Chondrocyte (in vitro differentiated cells): Measurements from ENCODE around the gene MGST3. TPM values are rescaled to one million over a fixed set of nuclear protein-coding genes. Genes with fewer than 3 reads are reported as not detected.
A peak's percentile ranks its signal among the peaks of the same experiment; 100 is the strongest.

Experiments
- DNase-seq: peaks from one replicate; pipeline ENCODE4 v3.0.0; 2021; ENCODE audit warnings: mixed read lengths, low spot score
- H3K27ac Mint-ChIP-seq: one replicate; pipeline ENCODE4 v1.8.0; 2021; ENCODE audit warnings: mild to moderate bottlenecking, moderate library complexity, mixed read lengths; ENCODE audit not compliant: unreplicated experiment
- H3K27me3 Mint-ChIP-seq: 2 replicates; pipeline ENCODE4 v1.8.0; 2021; ENCODE audit warnings: low read depth, mixed read lengths
- H3K36me3 Mint-ChIP-seq: 2 replicates; pipeline ENCODE4 v1.8.0; 2021; ENCODE audit warnings: low read depth, mixed read lengths
- H3K4me1 Mint-ChIP-seq: 2 replicates; pipeline ENCODE4 v1.8.0; 2021; ENCODE audit warnings: low read depth, mild to moderate bottlenecking, mixed read lengths
- H3K4me3 Mint-ChIP-seq: one replicate; pipeline ENCODE4 v1.8.0; 2021; ENCODE audit warnings: mild to moderate bottlenecking, moderate library complexity, mixed read lengths; ENCODE audit not compliant: unreplicated experiment
- H3K9me3 Mint-ChIP-seq: 2 replicates; pipeline ENCODE4 v1.8.0; 2021; ENCODE audit warnings: low read depth, mixed read lengths
- total RNA-seq: library from RNA; stranded (reverse); gene quantifications from 3 replicates; pipeline ENCODE4 v1.2.1, GENCODE V29; 2021
- TF ChIP-seq, protein P1 (sequence below): fragments of 200-600 bp; sonication (generic); IDR thresholded peaks from 2 replicates; pipeline ENCODE4 v1.5.0; 2021; ENCODE audit warnings: antibody characterized with exemption, mild to moderate bottlenecking, moderate library complexity

MGST3 gene
- total RNA-seq, 1 donor from 2014 or later = 165 TPM

DNA sequence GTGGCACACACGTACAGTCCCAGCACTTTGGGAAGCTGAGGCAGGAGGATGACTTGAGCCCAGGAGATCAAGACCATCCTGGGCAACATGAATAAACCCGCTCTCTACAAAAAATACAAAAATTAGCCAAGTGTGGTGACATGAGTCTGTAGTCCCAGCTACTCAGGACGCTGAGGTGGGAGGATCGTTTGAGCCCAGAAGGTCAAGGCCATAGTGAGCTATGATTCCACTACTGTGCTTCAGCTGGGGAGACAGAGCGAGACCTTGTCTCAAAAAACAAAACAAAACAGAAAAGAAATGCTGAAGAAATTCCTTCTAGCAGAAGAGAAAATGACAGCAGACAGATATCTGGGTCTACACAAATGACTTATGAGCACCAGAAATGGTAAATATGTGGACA, 57.0 kb downstream of the MGST3 start:
- Mint-ChIP-seq H3K9me3 (peaks cover 9% of the 10 kb centered on the region), H3K27me3 (no peaks in the 10 kb centered on the region), H3K27ac (no peak overlapping the region), H3K4me3 (no peak overlapping the region), H3K4me1 (peaks cover 8% of the 10 kb centered on the region), H3K36me3 (peaks cover 28% of the 10 kb centered on the region)
- TF ChIP-seq, protein P1, sequence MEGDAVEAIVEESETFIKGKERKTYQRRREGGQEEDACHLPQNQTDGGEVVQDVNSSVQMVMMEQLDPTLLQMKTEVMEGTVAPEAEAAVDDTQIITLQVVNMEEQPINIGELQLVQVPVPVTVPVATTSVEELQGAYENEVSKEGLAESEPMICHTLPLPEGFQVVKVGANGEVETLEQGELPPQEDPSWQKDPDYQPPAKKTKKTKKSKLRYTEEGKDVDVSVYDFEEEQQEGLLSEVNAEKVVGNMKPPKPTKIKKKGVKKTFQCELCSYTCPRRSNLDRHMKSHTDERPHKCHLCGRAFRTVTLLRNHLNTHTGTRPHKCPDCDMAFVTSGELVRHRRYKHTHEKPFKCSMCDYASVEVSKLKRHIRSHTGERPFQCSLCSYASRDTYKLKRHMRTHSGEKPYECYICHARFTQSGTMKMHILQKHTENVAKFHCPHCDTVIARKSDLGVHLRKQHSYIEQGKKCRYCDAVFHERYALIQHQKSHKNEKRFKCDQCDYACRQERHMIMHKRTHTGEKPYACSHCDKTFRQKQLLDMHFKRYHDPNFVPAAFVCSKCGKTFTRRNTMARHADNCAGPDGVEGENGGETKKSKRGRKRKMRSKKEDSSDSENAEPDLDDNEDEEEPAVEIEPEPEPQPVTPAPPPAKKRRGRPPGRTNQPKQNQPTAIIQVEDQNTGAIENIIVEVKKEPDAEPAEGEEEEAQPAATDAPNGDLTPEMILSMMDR = no peak
- no peak for DNase-seq

DNA sequence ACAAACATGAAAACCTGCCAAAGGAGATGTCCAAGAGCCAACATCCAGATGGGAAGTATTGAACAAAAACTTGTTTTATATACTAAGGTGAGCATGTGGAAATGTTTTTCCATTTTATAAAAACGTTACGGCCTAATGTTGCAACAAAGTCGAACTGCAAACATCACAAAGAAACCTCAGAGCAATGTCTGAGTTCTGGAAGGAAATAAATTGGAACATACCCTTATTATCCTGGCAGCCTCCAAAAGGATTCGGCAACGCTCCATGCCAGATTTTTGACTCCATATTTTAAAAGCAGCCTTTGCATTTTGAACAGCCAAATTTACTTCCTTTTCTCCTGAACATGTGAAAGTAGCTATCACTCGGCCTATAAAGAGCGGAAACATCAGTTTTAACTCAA, 64.0 kb downstream of the MGST3 start:
- Mint-ChIP-seq H3K36me3 (peaks cover 16% of the 10 kb centered on the region), H3K4me1 (peaks cover 25% of the 10 kb centered on the region), H3K27me3 (no peaks in the 10 kb centered on the region), H3K27ac (no peak overlapping the region), H3K4me3 (no peak overlapping the region), H3K9me3 (no peaks in the 10 kb centered on the region)
- DNase-seq = no peak
- TF ChIP-seq, protein P1 = no peak

DNA sequence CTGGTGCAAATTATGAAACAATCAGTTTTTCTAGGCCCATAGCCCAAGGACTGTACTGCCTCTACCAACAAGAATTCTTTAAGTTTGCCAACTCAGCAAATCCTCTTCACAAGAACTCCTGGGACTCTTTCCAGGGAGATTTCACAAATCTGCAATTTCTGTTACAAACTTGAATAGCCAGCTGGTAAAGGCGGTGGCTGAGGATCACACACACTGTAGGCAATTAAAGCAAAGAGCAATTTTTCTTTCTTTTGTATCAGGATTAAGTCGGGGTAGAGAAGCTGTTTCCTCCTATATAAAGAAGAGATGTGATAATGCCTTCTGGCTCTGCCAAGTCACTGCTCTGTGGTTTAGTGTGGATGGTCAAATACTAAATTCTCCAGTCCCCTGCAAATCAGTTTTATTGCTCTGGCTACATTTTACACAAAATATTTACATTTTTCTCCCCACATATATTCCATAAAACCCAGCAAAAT, 65.6 kb downstream of the MGST3 start:
- Mint-ChIP-seq H3K27ac (peak overlapping the region; percentile 97), H3K27me3 (peaks cover 2% of the 10 kb centered on the region), H3K9me3 (no peaks in the 10 kb centered on the region), H3K4me1 (peaks cover 25% of the 10 kb centered on the region), H3K4me3 (peak overlapping the region; percentile 99), H3K36me3 (peaks cover 13% of the 10 kb centered on the region)
- TF ChIP-seq, protein P1 = no peak
- no peak for DNase-seq

DNA sequence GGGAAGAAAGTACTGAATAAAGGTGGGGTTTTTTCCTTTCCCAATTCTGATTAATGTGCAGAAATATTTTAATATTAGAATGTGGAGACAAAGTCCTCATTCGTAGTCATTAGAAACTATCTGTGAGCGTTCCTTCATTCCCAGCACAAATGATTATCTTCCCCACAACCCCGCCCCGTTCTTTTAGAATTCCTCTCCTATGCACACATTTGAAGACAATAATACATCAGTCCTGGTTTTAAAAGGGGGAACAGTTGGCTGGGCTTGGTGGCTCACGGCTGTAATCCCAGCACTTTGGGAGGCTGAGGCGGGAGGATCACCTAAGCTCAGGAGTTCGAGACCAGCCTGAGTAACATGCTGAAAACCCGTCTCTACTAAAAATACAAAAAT, 66.5 kb downstream of the MGST3 start:
- TF ChIP-seq, protein P1 = no peak
- Mint-ChIP-seq H3K4me1 (peaks cover 25% of the 10 kb centered on the region), H3K9me3 (no peaks in the 10 kb centered on the region), H3K4me3 (peak overlapping the region; percentile 99), H3K27ac (peak overlapping the region; percentile 97), H3K27me3 (peaks cover 4% of the 10 kb centered on the region), H3K36me3 (peaks cover 6% of the 10 kb centered on the region)
- no peak for DNase-seq

DNA sequence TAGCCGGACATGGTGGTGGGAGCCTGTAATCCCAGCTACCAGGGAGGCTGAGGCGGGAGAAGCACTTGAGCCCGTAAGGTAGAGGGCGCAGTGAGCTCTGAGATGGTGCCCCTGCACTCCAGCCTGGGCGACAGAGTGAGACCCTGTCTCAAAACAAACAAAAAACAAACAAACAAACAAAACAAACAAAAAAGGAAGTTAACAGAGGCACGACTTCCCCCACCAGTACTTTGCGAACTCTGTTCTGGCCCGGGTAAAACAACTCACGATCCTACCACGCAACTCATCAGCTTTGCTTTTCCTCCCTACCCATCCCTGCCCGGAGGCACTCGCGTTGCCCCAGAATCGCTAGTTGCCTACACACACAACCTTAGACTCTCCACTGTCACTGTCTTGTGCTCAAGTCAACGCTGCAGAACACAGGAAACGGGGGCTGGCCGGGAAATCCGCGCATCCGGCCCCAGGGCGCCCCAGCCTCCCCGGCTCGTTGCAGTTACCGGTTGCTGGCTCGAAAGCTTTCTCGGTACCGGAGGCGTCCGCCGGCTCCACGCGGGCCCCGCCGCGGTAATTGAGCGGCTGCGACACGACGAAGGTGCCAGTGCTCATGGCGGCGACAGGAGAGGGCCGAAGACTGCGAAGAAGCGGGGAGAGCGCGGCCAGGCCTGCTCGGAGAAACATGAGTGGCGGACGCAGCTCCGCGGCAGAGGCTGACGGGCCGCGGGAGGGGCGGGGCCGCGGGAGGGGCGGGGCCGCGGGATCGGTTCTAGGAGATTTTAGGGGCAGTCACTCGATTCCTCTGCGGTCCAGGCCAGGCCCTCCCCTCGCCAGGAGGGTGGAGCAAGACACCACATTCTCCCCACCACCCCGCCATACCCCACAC, 67.1 kb downstream of the MGST3 start, which contains the start of gene ALDH9A1:
TSS of gene ALDH9A1 (minus strand) at position 682 of the 880 bp plus-strand sequence. CDS start at position 678, 4 bp downstream.
- no peaks in the 10 kb centered on the region for H3K9me3 Mint-ChIP-seq
- H3K4me1 Mint-ChIP-seq = peaks cover 25% of the 10 kb centered on the region
- peaks cover 5% of the 10 kb centered on the region for H3K36me3 Mint-ChIP-seq
- TF ChIP-seq, protein P1 = peak; percentile 77
- peak; percentile 92 for DNase-seq
- H3K4me3 Mint-ChIP-seq = peak within 1 kb of the TSS; percentile 99
- H3K27ac Mint-ChIP-seq = peak within 1 kb of the TSS; percentile 97
- H3K27me3 Mint-ChIP-seq = peaks cover 4% of the 10 kb centered on the region
